SK-N-MC (cell line): ENCODE data around the gene SOX1.
A peak's percentile ranks its signal among the peaks of the same experiment; 100 is the strongest.

Source experiments
- DNase-seq: peaks from one replicate; pipeline ENCODE4 v3.0.0-alpha.2; 2011; ENCODE audit warnings: low read depth, low spot score
- H3K27ac ChIP-seq: fragments of 200-600 bp; sonication (generic); 2 replicates; pipeline ENCODE4 v1.5.1; 2016; ENCODE audit warnings: mixed run types
- H3K36me3 ChIP-seq: fragments of 200-600 bp; sonication (generic); 2 replicates; pipeline ENCODE4 v1.6.1; 2017; ENCODE audit warnings: antibody characterized with exemption, low read length, mixed read lengths; ENCODE audit not compliant: insufficient read depth
- H3K4me3 ChIP-seq: fragments of 200-600 bp; sonication (generic); 2 replicates; pipeline ENCODE4 v1.5.1; 2016
- H3K9ac ChIP-seq: fragments of 200-600 bp; sonication (generic); 2 replicates; pipeline ENCODE4 v1.8.0; 2017; ENCODE audit warnings: mixed run types, mixed read lengths; ENCODE audit not compliant: insufficient read length
- H3K9me3 ChIP-seq: fragments of 200-600 bp; sonication (generic); 2 replicates; pipeline ENCODE4 v1.6.1; 2017; ENCODE audit warnings: low read depth, mild to moderate bottlenecking, antibody characterized with exemption, low read length, moderate library complexity, mixed read lengths
- EZH2 ChIP-seq: fragments of 200-600 bp; sonication (generic); IDR thresholded peaks from one replicate; pipeline ENCODE4 v1.6.1; 2017; ENCODE audit warnings: antibody characterized with exemption
- FOXP2 ChIP-seq: optimal IDR thresholded peaks from 2 replicates; pipeline ENCODE3; 2011; ENCODE audit warnings: mild to moderate bottlenecking, moderate library complexity; ENCODE audit not compliant: insufficient read depth; ENCODE audit errors: extremely low read length, control extremely low read depth
- POLR2AphosphoS5 ChIP-seq: IDR thresholded peaks from 2 replicates; pipeline ENCODE4 v1.6.1; 2012; ENCODE audit warnings: mild to moderate bottlenecking, low read depth, low read length, borderline replicate concordance

Gene SOX1

GRCh38 chr13:112061367-112062061 lies 5.4 kb upstream of the SOX1 start:
- no peaks in the 10 kb centered on the region for H3K9me3 ChIP-seq
- H3K36me3 ChIP-seq, result no peaks in the 10 kb centered on the region
- TF ChIP-seq FOXP2 (no peak), POLR2AphosphoS5 (no peak), EZH2 (no peak)
- H3K9ac ChIP-seq, result no peak overlapping the region
- H3K27ac ChIP-seq, result no peak overlapping the region
- no peak for DNase-seq
- H3K4me3 ChIP-seq, result no peak overlapping the region

DNA sequence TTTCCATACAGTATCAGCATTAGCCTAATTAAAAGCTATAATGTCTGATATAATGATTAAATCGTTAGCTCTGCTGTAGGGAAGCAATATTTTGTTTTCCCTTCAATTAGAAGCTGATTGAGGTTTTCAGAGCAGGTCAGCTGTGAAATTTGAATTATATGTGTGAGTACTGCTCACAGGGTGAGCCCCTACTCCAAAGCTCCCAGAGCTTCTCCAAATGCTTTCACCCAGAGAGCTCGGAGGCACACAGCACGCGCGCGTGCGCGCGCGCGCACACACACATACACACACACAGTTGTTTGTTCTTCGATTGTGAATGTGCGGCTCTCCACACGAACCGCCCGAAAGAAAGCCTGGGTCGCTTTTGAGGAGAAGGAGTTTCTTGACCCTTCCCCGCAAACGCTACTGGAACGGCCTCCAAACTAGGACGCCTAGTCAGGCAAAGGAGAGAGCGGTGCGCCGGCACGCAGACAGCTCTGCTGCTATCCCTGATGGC lies 4.8 kb upstream of the SOX1 start:
- TF ChIP-seq POLR2AphosphoS5, result no peak
- no peak for TF ChIP-seq EZH2
- TF ChIP-seq FOXP2, result no peak
- Histone ChIP-seq H3K27ac (no peak overlapping the region), H3K36me3 (no peaks in the 10 kb centered on the region), H3K9me3 (no peaks in the 10 kb centered on the region), H3K9ac (no peak overlapping the region), H3K4me3 (no peak overlapping the region)
- no peak for DNase-seq

DNA sequence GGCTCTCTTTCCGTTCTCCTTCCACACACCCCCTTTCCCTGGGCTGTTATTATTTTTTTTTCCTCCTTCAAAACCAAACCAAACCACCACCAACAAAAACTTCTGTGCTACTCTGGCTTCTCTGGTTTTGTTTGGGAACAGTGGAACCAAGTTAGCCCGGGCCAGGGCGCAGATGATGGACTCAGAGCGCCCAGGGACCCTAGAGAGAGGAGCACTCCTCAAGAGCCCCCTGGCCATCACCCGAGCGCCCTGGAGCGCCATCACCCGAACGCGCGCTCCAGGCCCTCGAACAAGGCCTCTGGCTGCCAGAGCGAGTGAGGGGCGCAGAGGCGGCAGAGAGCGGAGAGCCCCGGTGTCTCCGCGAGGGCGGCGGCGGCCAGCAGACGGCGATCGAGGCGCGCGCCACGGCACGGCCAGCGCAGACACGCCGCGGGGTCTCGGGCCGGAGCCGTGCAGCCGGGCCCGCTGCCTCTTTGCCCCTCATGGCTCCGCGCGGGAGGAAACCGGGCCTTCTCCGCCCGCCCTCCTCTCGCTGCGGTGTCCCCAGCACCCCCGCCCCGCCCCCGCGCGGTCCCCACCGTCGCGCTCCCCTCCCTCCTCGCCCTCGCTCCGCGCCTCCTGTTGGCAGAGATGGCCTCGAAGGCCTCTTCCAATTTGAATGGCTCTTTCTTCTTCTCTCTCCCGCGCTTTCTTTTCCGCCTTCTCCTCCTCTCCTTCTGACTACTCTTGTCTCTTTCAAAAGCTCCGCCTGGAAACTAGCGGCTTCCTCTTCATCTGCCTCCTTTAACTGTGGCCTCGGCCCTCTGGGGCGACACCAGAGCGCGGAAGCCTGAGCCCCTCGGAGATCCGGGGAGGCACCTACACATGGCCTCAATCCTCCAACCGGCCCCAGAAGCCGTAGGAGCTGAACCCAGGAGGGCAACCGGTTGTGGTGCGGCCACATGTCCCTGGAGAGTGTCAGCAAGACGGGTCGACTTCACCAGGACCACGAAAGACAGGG lies 4.1 kb upstream of the SOX1 start:
- DNase-seq, result no peak
- H3K27ac ChIP-seq, result no peak overlapping the region
- H3K9ac ChIP-seq, result no peak overlapping the region
- TF ChIP-seq POLR2AphosphoS5, result no peak
- TF ChIP-seq FOXP2, result no peak
- no peak for TF ChIP-seq EZH2
- no peaks in the 10 kb centered on the region for H3K9me3 ChIP-seq
- H3K4me3 ChIP-seq, result no peak overlapping the region
- H3K36me3 ChIP-seq, result no peaks in the 10 kb centered on the region

DNA sequence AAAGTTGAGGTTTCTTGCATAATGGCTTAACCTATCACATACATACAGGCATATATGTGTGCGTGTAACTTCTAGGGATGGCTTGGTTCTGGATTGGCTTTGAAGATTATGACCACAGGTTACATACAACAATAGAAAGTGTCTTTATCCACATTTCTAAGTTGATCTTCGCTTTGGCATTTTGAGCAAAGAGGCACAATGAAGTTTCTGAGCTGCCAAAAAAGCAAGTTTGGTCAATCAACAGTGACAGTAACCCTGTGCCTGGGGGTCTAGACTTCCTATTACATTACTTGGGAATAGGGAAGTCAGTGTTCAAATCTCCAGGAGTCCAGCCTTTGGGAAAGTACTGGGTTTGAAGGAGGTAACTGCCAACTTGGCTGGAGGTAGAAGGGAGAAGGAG lies 3.1 kb upstream of the SOX1 start:
- TF ChIP-seq EZH2 (no peak), POLR2AphosphoS5 (no peak), FOXP2 (no peak)
- H3K4me3 ChIP-seq, result no peak overlapping the region

DNA sequence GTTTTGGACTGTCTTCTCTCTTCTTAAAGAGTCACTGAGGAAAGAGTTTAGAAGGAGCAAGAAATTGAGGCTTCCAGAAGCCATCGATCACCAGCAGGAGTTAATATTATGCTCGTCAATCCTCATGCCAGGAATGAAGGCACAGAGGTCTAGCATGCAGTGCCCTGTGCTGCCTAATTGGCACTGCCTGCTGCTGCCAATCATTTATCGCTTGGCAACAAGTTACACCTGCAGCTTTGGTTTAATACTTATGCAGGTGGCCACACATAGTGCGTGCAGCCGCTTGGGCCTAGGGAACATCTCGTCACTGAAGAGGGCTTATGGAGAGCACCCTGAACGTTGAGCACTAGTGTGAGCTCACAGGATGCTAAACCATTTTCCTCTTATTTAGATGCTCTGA lies 2.7 kb upstream of the SOX1 start:
- H3K36me3 ChIP-seq, result no peaks in the 10 kb centered on the region
- H3K9ac ChIP-seq, result no peak overlapping the region
- TF ChIP-seq POLR2AphosphoS5 (no peak), FOXP2 (no peak), EZH2 (no peak)
- H3K9me3 ChIP-seq, result no peaks in the 10 kb centered on the region
- H3K4me3 ChIP-seq, result no peak overlapping the region
- no peak for DNase-seq
- H3K27ac ChIP-seq, result no peak overlapping the region

More for the DNA sequence above, 3.1 kb upstream of the SOX1 start:
- no peaks in the 10 kb centered on the region for H3K9me3 ChIP-seq
- H3K36me3 ChIP-seq, result no peaks in the 10 kb centered on the region
- H3K27ac ChIP-seq, result no peak overlapping the region
- no peak for DNase-seq
- H3K9ac ChIP-seq, result no peak overlapping the region

- no peaks in the 10 kb centered on the region for H3K36me3 ChIP-seq
- no peaks in the 10 kb centered on the region for H3K9me3 ChIP-seq
- H3K9ac ChIP-seq, result no peak overlapping the region
- DNase-seq, result no peak
- H3K4me3 ChIP-seq, result no peak overlapping the region
- H3K27ac ChIP-seq, result no peak overlapping the region
- TF ChIP-seq FOXP2 (no peak), POLR2AphosphoS5 (no peak), EZH2 (no peak)
Measured at GRCh38 chr13:112065521-112065866, 1.5 kb upstream of the SOX1 start.

GRCh38 chr13:112065867-112066623 lies 904 bp upstream of the SOX1 start:
- Histone ChIP-seq H3K9ac (no peak overlapping the region), H3K27ac (no peak overlapping the region), H3K9me3 (no peaks in the 10 kb centered on the region), H3K36me3 (no peaks in the 10 kb centered on the region), H3K4me3 (no peak overlapping the region)
- no peak for DNase-seq
- peak; percentile 57 for TF ChIP-seq EZH2
- TF ChIP-seq POLR2AphosphoS5, result no peak

DNA sequence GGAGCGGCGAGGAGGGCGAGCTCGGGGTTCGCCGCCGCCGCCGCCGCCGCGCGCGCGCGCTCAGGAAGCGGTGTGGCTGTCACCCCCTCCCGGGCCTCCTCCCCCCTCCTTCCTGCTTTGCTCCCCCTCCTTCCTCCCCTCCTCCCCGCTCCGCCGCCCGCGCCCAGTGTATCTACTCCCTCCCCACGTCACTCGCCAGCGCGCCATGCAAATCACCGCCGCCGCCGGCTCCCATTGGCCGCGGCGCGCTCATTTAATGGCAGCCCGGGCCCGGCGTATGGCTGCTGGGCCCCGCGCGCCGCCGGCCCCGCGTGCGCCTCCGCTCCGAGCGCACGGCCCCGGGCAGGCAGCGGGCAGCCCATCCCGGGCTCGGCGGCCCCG lies 335 bp upstream of the SOX1 start:
- H3K27ac ChIP-seq, result no peak overlapping the region
- H3K36me3 ChIP-seq, result no peaks in the 10 kb centered on the region
- no peaks in the 10 kb centered on the region for H3K9me3 ChIP-seq
- H3K9ac ChIP-seq, result no peak overlapping the region
- TF ChIP-seq POLR2AphosphoS5, result no peak
- no peak for DNase-seq
- H3K4me3 ChIP-seq, result no peak overlapping the region
